ENCODE results near the gene ASTE1. TPM values are rescaled to one million over a fixed set of nuclear protein-coding genes. Genes with fewer than 3 reads are reported as not detected.
"Not testable (repeated sequence)": the region's sequence is repeated elsewhere in the genome, so short reads cannot be mapped to it uniquely, and the experiment has no call there.

The ASTE1 gene
- total RNA-seq, 1 donor = 25.5 TPM

DNA sequence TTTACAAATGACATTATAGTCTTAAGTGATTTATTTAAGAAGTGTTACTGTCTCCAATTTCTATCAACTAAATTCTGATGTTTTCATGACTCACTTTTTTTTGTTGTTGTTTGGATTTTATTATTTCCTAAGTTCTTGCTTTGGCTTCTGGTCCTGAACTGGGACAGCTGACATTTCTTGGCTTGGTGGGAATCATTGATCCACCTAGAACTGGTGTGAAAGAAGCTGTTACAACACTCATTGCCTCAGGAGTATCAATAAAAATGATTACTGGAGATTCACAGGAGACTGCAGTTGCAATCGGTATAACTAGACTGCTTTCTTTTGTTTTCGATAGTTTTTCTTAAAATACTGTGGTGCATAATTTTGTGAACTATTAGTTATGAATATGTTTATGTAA, 47.5 kb downstream of the ASTE1 start:
- Histone ChIP-seq H3K4me3 (ENCODE audit: low read length) (no peak overlapping the region), H3K4me1 (ENCODE audit: insufficient read depth, low read length) (no peaks in the 10 kb centered on the region), H3K27me3 (ENCODE audit: insufficient read depth, low read length) (no peaks in the 10 kb centered on the region), H3K9me3 (ENCODE audit: low read depth, low read length) (no peaks in the 10 kb centered on the region)

DNA sequence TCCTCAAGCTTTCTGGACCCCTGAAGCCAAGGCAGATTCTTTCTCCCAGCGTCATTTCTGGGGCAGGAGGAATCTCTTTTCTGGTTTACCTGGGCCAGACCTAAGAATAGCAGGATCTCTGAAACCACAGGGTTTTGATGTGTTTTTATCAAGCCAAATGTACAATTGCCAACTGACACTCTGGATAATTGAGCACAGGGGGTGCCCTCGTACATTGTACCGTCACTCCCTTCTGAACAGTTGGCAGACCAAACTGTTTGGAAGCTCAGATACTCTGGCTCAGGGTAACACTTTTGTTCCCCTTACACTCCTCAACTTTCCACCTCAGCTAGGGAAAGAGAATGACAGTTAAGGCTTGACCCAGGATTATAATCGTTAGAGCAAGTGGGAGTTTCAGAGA, 49.9 kb downstream of the ASTE1 start:
- Histone ChIP-seq H3K4me1 (ENCODE audit: insufficient read depth, low read length) (no peaks in the 10 kb centered on the region), H3K4me3 (ENCODE audit: low read length) (no peak overlapping the region), H3K9me3 (ENCODE audit: low read depth, low read length) (no peaks in the 10 kb centered on the region), H3K27me3 (ENCODE audit: insufficient read depth, low read length) (no peaks in the 10 kb centered on the region)

DNA sequence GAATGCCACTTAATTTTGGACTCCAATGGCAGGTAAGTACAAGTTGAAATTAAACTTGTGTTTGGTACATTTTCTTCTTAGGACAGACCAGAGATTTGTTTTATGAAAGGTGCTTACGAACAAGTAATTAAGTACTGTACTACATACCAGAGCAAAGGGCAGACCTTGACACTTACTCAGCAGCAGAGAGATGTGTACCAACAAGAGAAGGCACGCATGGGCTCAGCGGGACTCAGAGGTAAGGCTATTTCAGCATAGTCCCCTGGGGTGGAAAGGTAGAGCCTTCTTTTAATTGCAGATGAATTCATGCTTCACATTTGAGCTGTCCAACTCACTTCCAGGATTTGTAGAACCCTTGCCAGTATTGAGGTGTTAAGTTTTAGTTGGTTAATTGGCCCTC, 51.4 kb downstream of the ASTE1 start:
- H3K9me3 ChIP-seq (ENCODE audit: low read depth, low read length) = no peaks in the 10 kb centered on the region
- H3K27me3 ChIP-seq (ENCODE audit: insufficient read depth, low read length) = no peaks in the 10 kb centered on the region
- H3K4me3 ChIP-seq (ENCODE audit: low read length) = no peak overlapping the region
- H3K4me1 ChIP-seq (ENCODE audit: insufficient read depth, low read length) = no peaks in the 10 kb centered on the region

DNA sequence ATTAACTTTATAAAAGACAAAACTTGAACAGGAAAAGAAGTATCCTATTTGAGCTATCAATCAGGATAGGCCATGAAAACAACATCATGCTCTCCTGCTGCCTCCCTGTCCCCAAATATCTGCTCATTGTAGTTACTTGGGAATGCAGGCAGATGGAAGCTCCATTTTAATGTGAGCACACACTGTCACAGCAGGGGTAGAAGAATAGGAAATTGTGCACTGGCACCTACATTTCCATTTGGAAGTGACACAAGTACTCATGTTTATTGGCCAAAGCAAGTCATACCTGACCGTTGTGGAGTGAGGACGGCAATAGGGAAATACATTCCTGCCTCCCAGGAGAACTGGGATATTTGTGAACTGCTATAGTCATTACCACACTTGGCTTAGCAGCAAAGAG, 52.4 kb downstream of the ASTE1 start:
- no peaks in the 10 kb centered on the region for H3K4me1 ChIP-seq (ENCODE audit: insufficient read depth, low read length)
- H3K9me3 ChIP-seq (ENCODE audit: low read depth, low read length) = no peaks in the 10 kb centered on the region
- no peak overlapping the region for H3K4me3 ChIP-seq (ENCODE audit: low read length)
- no peaks in the 10 kb centered on the region for H3K27me3 ChIP-seq (ENCODE audit: insufficient read depth, low read length)

DNA sequence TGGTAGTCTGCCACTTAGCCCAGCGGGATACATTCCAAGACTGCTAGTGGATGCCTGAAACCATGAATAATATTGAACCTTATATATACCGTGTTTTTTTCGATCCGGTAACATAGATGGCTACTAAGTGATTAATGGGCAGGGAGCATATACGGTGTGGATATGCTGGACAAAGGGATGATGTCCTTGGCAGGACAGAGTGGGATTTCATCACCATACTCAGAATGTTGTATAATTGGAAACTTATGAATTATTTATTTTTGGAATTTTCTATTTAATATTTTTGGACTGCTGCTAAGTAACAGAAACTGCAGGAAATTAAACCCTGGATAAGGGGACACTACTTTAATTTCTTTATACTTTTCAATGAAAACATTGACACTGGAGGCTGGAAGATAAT, 53.2 kb downstream of the ASTE1 start:
- no peaks in the 10 kb centered on the region for H3K27me3 ChIP-seq (ENCODE audit: insufficient read depth, low read length)

DNA sequence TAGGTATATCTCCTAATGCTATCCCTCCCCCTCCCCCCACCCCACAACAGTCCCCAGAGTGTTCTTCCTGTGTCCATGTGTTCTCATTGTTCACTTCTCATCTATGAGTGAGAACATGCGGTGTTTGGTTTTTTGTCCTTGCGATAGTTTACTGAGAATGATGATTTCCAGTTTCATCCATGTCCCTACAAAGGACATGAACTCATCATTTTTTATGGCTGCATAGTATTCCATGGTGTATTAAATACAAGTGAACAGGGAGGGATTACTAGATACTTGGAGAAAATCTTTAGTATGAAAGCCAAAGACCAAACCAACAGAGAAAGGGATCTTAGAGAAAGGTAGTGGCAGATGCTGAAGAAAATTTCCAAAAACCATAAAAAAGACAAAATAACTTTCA, 54.0 kb downstream of the ASTE1 start:
- not testable (repeated sequence) for H3K27me3 ChIP-seq (ENCODE audit: insufficient read depth, low read length); H3K4me1 ChIP-seq (ENCODE audit: insufficient read depth, low read length); H3K4me3 ChIP-seq (ENCODE audit: low read length); H3K9me3 ChIP-seq (ENCODE audit: low read depth, low read length)

More for the DNA sequence above, 53.2 kb downstream of the ASTE1 start:
- Histone ChIP-seq H3K4me1 (ENCODE audit: insufficient read depth, low read length) (no peaks in the 10 kb centered on the region), H3K9me3 (ENCODE audit: low read depth, low read length) (no peaks in the 10 kb centered on the region), H3K4me3 (ENCODE audit: low read length) (no peak overlapping the region)

DNA sequence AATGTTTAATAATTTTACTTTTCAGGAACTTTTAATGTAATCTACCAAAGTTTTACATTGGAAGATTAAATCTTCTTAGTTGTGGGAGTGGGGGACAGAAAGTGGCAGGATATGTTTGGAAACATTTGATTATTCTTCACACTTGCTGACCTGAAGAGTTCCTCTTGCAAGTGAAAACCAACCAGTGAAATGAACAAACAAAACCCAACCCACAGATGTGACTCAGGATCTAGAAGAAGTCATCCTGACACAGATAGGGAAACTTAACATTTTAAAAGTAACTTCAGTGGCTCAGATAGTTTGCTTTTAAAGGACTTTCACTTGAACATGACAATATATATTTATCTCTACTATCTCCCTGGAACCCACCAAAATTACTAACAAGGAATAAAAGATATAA, 55.4 kb downstream of the ASTE1 start:
- Histone ChIP-seq H3K27me3 (ENCODE audit: insufficient read depth, low read length) (no peaks in the 10 kb centered on the region), H3K9me3 (ENCODE audit: low read depth, low read length) (no peaks in the 10 kb centered on the region), H3K4me3 (ENCODE audit: low read length) (no peak overlapping the region), H3K4me1 (ENCODE audit: insufficient read depth, low read length) (no peaks in the 10 kb centered on the region)

DNA sequence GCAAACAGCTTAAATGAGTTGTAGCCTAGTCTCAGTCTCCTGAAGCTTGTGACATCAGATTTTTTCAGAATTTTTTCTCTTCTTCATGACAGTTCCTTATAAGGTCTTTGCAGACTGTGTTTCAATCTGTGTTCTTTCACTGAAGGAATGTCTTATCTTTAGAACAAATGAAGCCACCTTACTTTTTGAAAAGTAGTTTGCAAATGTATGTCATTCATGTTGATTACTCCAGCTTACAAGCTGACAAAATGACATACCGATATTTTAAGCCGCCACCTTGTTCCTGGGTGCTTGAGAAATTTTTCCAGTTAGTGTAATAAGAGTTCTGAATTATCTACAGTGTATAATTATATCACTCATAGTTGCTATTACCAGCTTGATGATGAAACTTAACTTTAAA, 57.0 kb downstream of the ASTE1 start:
- H3K9me3 ChIP-seq (ENCODE audit: low read depth, low read length) = no peaks in the 10 kb centered on the region
- no peaks in the 10 kb centered on the region for H3K4me1 ChIP-seq (ENCODE audit: insufficient read depth, low read length)
- no peaks in the 10 kb centered on the region for H3K27me3 ChIP-seq (ENCODE audit: insufficient read depth, low read length)
- no peak overlapping the region for H3K4me3 ChIP-seq (ENCODE audit: low read length)

DNA sequence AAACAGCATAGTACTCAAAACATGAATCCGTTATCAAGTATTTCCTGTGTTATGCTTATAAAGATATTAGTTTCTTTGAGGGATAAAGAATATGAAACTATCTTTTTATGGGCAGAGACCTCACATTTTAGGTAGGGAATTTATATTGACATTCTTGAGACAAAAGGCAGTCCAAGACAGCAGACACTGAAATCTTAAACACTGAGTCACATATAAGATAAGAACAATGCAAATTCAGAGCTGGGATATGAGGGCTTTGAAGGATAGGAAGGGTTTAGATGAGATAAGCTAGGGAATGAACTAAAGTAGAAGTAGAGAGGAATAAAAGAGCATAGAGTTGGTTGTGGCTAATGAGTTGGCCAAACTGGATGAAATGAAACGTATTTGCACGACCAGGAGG, 58.4 kb downstream of the ASTE1 start:
- Histone ChIP-seq H3K4me3 (ENCODE audit: low read length) (no peak overlapping the region), H3K4me1 (ENCODE audit: insufficient read depth, low read length) (no peaks in the 10 kb centered on the region), H3K27me3 (ENCODE audit: insufficient read depth, low read length) (no peaks in the 10 kb centered on the region), H3K9me3 (ENCODE audit: low read depth, low read length) (no peaks in the 10 kb centered on the region)

DNA sequence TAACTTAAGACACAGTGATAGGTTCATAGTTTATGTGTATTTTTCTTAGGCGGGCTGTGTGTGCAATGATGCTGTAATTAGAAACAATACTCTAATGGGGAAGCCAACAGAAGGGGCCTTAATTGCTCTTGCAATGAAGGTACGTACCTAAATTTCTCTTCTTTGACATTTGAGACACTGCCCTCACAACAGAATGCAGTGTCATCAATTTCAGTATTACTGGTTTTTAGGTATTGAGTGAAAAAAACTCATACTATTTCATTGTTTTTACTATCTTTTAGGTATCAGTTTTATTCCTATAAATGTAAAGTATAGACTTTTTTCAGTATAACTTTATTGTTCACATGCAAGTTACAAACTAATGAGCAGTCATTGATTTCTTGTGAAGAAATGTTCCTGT, 59.3 kb downstream of the ASTE1 start:
- Histone ChIP-seq H3K9me3 (ENCODE audit: low read depth, low read length) (no peaks in the 10 kb centered on the region), H3K27me3 (ENCODE audit: insufficient read depth, low read length) (no peaks in the 10 kb centered on the region), H3K4me1 (ENCODE audit: insufficient read depth, low read length) (no peaks in the 10 kb centered on the region), H3K4me3 (ENCODE audit: low read length) (no peak overlapping the region)

DNA sequence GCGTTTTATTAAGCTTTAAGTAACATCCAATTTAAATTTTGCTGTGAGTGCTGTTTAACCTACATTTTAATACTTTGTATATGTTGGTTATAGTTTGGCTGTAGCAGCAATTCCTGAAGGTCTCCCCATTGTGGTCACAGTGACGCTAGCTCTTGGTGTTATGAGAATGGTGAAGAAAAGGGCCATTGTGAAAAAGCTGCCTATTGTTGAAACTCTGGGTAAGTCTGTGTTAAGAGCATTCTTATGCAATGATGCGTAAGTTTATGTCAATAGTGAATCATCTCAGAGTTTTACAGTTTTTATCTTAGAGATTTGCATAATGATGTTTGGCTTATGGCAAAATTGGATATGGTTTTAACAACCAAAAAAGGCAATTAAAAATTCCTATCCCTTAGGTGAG, 62.7 kb downstream of the ASTE1 start:
- Histone ChIP-seq H3K9me3 (ENCODE audit: low read depth, low read length) (no peaks in the 10 kb centered on the region), H3K4me1 (ENCODE audit: insufficient read depth, low read length) (no peaks in the 10 kb centered on the region), H3K4me3 (ENCODE audit: low read length) (no peak overlapping the region), H3K27me3 (ENCODE audit: insufficient read depth, low read length) (no peaks in the 10 kb centered on the region)

Other genes with a start within 250 kb of the ASTE1 start
- 46.8 TPM for gene ATP2C1, start 132.7 kb downstream of the ASTE1 start, total RNA-seq
- 4.2 TPM for gene NEK11, start 52 bp upstream of the ASTE1 start, total RNA-seq

All from mononuclear cell (primary cell).